ENCODE results near the gene TSPAN9. TPM values are rescaled to one million over a fixed set of nuclear protein-coding genes. Genes with fewer than 3 reads are reported as not detected.
A peak's percentile ranks its signal among the peaks of the same experiment; 100 is the strongest.

Gene TSPAN9
- total RNA-seq, 2 donors from 2014 or later, result 14.0 to 18.5 TPM

DNA sequence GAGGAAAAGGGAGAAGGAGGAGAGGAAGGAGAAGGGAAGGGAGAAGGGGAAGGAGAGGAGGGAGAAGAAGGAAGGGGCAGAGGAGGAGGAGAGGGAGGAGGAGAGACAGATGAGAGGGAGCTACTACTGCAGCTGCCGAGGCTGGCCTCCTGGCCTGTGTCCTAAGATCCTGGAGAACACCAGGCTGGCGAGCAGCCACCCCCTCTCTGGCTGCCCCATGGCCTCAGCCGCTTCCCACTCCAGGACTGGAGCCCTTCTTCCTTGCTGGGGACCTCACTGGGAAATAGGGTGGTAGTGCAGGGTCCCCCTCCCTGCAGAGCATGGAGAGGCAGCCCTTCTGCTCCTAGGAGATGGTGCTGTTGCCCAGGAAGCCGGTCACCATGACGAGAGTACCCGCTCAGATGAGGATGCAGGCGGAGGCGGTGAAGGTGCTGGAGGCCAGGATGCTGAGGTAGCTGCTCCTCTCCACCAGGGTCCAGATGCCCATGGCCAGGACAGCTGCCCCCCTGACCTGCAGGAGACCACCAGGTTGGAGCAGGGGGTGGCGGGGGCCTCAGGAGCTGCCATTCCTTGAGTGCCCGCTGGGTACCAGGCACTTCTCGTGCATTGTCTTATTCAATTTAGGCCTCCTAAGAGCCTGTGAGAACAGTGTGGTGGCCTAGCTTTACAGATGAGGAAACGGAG is 246.0 kb downstream of the TSPAN9 start:
- DNase-seq, result peak in 2 of 4 donors; percentile 41 to 68

DNA sequence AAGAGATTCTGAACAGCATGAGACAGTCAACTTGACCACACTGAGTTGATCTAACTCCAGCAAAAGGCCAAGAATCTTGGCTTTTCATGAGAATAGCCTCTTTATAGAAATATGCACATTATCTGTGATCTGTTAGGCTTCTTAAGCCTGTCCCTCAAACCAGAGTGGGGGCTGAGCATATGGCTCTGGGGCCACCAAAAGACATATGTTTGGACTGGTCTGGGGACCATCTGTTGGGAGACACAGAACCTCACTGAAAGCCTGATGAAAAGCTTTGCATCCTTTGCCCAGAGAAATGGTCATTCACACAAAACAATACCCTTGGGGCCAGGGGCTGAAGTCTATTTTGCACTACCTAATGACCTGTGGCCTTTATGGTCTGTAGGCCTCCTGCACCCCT is 248.6 kb downstream of the TSPAN9 start:
- TF ChIP-seq POLR2A (IDR thresholded peaks at IDR 0.05), result no peak
- TF ChIP-seq, protein P1, sequence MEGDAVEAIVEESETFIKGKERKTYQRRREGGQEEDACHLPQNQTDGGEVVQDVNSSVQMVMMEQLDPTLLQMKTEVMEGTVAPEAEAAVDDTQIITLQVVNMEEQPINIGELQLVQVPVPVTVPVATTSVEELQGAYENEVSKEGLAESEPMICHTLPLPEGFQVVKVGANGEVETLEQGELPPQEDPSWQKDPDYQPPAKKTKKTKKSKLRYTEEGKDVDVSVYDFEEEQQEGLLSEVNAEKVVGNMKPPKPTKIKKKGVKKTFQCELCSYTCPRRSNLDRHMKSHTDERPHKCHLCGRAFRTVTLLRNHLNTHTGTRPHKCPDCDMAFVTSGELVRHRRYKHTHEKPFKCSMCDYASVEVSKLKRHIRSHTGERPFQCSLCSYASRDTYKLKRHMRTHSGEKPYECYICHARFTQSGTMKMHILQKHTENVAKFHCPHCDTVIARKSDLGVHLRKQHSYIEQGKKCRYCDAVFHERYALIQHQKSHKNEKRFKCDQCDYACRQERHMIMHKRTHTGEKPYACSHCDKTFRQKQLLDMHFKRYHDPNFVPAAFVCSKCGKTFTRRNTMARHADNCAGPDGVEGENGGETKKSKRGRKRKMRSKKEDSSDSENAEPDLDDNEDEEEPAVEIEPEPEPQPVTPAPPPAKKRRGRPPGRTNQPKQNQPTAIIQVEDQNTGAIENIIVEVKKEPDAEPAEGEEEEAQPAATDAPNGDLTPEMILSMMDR (IDR thresholded peaks at IDR 0.05), result no peak
- DNase-seq (no peak), ATAC-seq (no peak)
- no peak overlapping the region for H3K27ac ChIP-seq
- H3K4me1 ChIP-seq, result peaks cover 23% of the 10 kb centered on the region
- intact Hi-C loops (cut with DNase I), result no loop called here
- no peaks in the 10 kb centered on the region for H3K36me3 ChIP-seq (replicated peaks in 1 of 2; ENCODE audit: insufficient read depth in 1 of 2, low read depth in 2 of 2)
- no peaks in the 10 kb centered on the region for H3K27me3 ChIP-seq
- no peak overlapping the region for H3K4me3 ChIP-seq
- H3K9me3 ChIP-seq, result no peaks in the 10 kb centered on the region

More for the DNA sequence above, 246.0 kb downstream of the TSPAN9 start:
- H3K9me3 ChIP-seq, result no peaks in the 10 kb centered on the region
- TF ChIP-seq, protein P1 (IDR thresholded peaks at IDR 0.05), result no peak
- TF ChIP-seq POLR2A (IDR thresholded peaks at IDR 0.05), result no peak
- 84% methylated on average over 9 to 12 of the region's 12 CpGs for WGBS, 2 donors
- no peak overlapping the region for H3K27ac ChIP-seq
- peaks cover 32% of the 10 kb centered on the region for H3K4me1 ChIP-seq
- ATAC-seq, result no peak
- no peaks in the 10 kb centered on the region for H3K27me3 ChIP-seq
- no peaks in the 10 kb centered on the region for H3K36me3 ChIP-seq (replicated peaks in 1 of 2; ENCODE audit: insufficient read depth in 1 of 2, low read depth in 2 of 2)
- H3K4me3 ChIP-seq, result no peak overlapping the region
- intact Hi-C loops (cut with DNase I), result no loop called here

DNA sequence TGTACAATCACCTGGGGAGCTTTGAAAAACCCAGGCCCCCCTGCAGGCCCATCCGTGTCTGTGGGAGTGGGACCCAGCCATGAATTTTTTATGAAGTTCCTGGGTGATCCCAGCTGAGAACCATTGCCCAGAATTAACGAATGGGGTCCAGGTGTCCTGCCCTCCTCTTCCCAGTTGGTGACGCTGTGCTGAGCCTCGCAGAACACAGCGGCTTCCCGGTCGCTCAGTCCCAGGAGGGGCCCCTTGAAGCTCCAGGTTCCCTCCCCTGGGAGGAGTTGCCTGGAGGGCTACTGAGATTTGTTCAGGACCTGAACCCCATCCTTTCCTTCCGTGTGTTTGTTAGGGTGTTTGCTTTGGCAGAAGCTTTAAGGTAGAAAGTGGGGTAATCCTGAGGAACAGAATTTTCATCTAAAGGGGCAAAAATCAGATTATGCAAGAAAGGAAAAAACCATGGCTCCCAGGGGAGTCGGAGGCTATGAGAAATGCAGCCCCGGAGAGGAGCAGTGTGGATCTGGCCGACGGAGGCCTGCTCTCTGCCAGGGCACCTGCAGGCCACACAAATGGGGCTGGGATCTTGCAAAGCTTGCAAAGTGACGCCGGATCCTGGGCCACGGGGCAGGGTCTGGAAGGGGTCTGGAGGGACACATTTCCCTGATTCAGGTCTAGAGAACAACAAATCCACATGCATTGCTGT is 249.1 kb downstream of the TSPAN9 start:
- WGBS, 2 donors, result 86 to 90% methylated on average over 15 of the region's 15 CpGs
- Histone ChIP-seq H3K9me3 (no peaks in the 10 kb centered on the region), H3K36me3 (replicated peaks in 1 of 2; ENCODE audit: insufficient read depth in 1 of 2, low read depth in 2 of 2) (no peaks in the 10 kb centered on the region), H3K27me3 (no peaks in the 10 kb centered on the region), H3K4me3 (no peak overlapping the region), H3K27ac (no peak overlapping the region), H3K4me1 (peaks cover 17% of the 10 kb centered on the region)
- TF ChIP-seq, protein P1 (IDR thresholded peaks at IDR 0.05), result no peak
- TF ChIP-seq POLR2A (IDR thresholded peaks at IDR 0.05), result no peak
- ATAC-seq (no peak), DNase-seq (no peak)
- intact Hi-C loops (cut with DNase I), result no loop called here

DNA sequence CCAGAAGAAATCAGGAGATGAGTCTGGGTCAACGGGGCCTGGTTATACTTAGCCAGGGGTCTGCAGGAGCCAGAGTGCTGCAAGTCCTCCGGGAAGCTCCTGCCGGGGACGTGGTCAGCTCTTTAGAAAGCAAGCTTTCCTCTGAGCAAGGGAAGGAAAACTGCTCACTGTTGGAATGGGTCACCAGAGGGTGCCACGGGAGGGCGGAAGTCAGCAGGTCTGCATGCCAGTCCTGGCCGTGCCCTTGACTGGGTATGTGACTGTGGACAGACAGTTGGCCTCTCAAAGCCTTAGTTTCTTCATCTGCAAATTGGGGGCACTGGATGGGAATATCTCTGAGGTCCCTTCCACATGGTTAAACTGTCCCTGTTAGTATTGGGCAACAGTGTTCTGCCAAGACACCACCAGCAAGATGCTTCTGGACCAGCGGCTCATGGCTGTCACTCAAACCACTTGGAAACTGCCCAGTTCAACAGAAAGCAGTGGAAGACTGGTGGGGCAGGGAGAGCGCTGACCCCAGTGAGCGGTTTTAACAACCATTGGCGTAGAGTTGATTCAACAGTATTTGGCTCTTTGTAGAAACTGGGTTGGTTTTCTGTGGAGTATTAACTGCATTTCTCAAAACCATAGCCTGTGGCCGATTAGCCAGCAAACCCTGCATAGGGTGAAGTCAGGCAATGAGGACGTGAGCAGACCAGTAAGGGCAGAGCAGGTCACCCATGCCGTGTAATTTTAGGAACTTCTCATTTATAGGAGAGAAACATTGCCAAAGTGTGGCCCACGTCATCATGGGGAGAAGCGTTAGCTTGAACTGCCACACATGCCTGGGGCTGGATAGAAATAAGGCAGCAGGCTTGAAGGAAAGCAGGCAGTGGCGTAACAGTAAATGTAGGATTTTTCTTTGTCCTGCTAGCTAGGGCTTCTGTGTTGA is 249.9 kb downstream of the TSPAN9 start:
- no peak for TF ChIP-seq POLR2A (IDR thresholded peaks at IDR 0.05)
- TF ChIP-seq, protein P1 (IDR thresholded peaks at IDR 0.05), result no peak
- Histone ChIP-seq H3K27me3 (no peaks in the 10 kb centered on the region), H3K4me1 (peaks cover 9% of the 10 kb centered on the region), H3K36me3 (replicated peaks in 1 of 2; ENCODE audit: insufficient read depth in 1 of 2, low read depth in 2 of 2) (no peaks in the 10 kb centered on the region), H3K4me3 (no peak overlapping the region), H3K27ac (no peak overlapping the region), H3K9me3 (no peaks in the 10 kb centered on the region)
- intact Hi-C loops (cut with DNase I), result no loop called here
- DNase-seq, result no peak
- ATAC-seq, result no peak
- WGBS, 2 donors, result 87 to 89% methylated on average over 17 of the region's 17 CpGs

All from body of pancreas (tissue), 4 donors.